ENCODE measurements around the gene CTXN3. TPM values are rescaled to one million over a fixed set of nuclear protein-coding genes. Genes with fewer than 3 reads are reported as not detected.

Gene CTXN3
- total RNA-seq, 1 donor from 2014 or later: not detected

- Mint-ChIP-seq H3K9me3 (no peaks in the 10 kb centered on the region), H3K27me3 (ENCODE audit: insufficient read depth, low read depth) (peaks cover 5% of the 10 kb centered on the region), H3K4me1 (peaks cover 37% of the 10 kb centered on the region), H3K4me3 (no peak overlapping the region), H3K36me3 (no peaks in the 10 kb centered on the region), H3K27ac (no peak overlapping the region)
- Histone ChIP-seq H3K9ac (no peak overlapping the region), H4K20me1 (ENCODE audit: low read depth) (no peaks in the 10 kb centered on the region), H3K4me2 (no peak overlapping the region), H3K9me3 (ENCODE audit: low read depth) (no peaks in the 10 kb centered on the region), H3F3A (ENCODE audit: low read depth) (peaks cover 19% of the 10 kb centered on the region), H3K4me3 (no peak overlapping the region), H3K27me3 (no peaks in the 10 kb centered on the region), H2AFZ (replicated peaks) (no peak overlapping the region), H3K4me1 (peaks cover 29% of the 10 kb centered on the region), H3K79me2 (ENCODE audit: low read depth) (no peaks in the 10 kb centered on the region), H3K27ac (no peak overlapping the region), H3K36me3 (no peaks in the 10 kb centered on the region)
- no peak for TF ChIP-seq EZH2 (IDR thresholded peaks at IDR 0.05)
- TF ChIP-seq EZH2phosphoT487 (IDR thresholded peaks at IDR 0.05): no peak
- TF ChIP-seq CTCF (IDR thresholded peaks at IDR 0.05): no peak
- no peak for DNase-seq (ENCODE audit: low spot score)
These were observed 3.6 kb upstream of the CTXN3 start for GRCh38 chr5:127645300-127645726.

- Mint-ChIP-seq H3K27me3 (ENCODE audit: insufficient read depth, low read depth) (peaks cover 2% of the 10 kb centered on the region), H3K27ac (no peak overlapping the region), H3K4me3 (no peak overlapping the region), H3K9me3 (no peaks in the 10 kb centered on the region), H3K36me3 (no peaks in the 10 kb centered on the region), H3K4me1 (peaks cover 47% of the 10 kb centered on the region)
- Histone ChIP-seq H3K27ac (no peak overlapping the region), H3K4me1 (peaks cover 37% of the 10 kb centered on the region), H3K27me3 (no peaks in the 10 kb centered on the region), H3K9me3 (ENCODE audit: low read depth) (no peaks in the 10 kb centered on the region), H3K79me2 (ENCODE audit: low read depth) (no peaks in the 10 kb centered on the region), H3K4me3 (no peak overlapping the region), H3K9ac (no peak overlapping the region), H3K36me3 (no peaks in the 10 kb centered on the region), H3F3A (ENCODE audit: low read depth) (peaks cover 19% of the 10 kb centered on the region), H3K4me2 (no peak overlapping the region), H2AFZ (replicated peaks) (peak overlapping the region; percentile 1), H4K20me1 (ENCODE audit: low read depth) (no peaks in the 10 kb centered on the region)
- TF ChIP-seq EZH2phosphoT487 (IDR thresholded peaks at IDR 0.05): no peak
- TF ChIP-seq CTCF (IDR thresholded peaks at IDR 0.05): no peak
- TF ChIP-seq EZH2 (IDR thresholded peaks at IDR 0.05): no peak
- DNase-seq (ENCODE audit: low spot score): no peak
These were observed 1.4 kb upstream of the CTXN3 start for GRCh38 chr5:127647361-127647958.

GRCh38 chr5:127650022-127650421 lies 1.1 kb downstream of the CTXN3 start:
- peak; percentile 53 for DNase-seq (ENCODE audit: low spot score)
- TF ChIP-seq CTCF (IDR thresholded peaks at IDR 0.05) (no peak), EZH2phosphoT487 (IDR thresholded peaks at IDR 0.05) (no peak), EZH2 (IDR thresholded peaks at IDR 0.05) (no peak)
- Mint-ChIP-seq H3K9me3 (no peaks in the 10 kb centered on the region), H3K4me1 (peaks cover 47% of the 10 kb centered on the region), H3K27me3 (ENCODE audit: insufficient read depth, low read depth) (peaks cover 2% of the 10 kb centered on the region), H3K27ac (peak overlapping the region; percentile 38), H3K4me3 (no peak overlapping the region), H3K36me3 (no peaks in the 10 kb centered on the region)
- peak overlapping the region; percentile 18 for H3K27ac ChIP-seq
- H2AFZ ChIP-seq (replicated peaks): peak overlapping the region; percentile 7
- H3F3A ChIP-seq (ENCODE audit: low read depth): peaks cover 19% of the 10 kb centered on the region
- no peak overlapping the region for H3K9ac ChIP-seq
- peak overlapping the region; percentile 52 for H3K4me2 ChIP-seq
- H4K20me1 ChIP-seq (ENCODE audit: low read depth): no peaks in the 10 kb centered on the region
- peaks cover 33% of the 10 kb centered on the region for H3K4me1 ChIP-seq
- H3K4me3 ChIP-seq: no peak overlapping the region
- H3K9me3 ChIP-seq (ENCODE audit: low read depth): no peaks in the 10 kb centered on the region
- H3K79me2 ChIP-seq (ENCODE audit: low read depth): no peaks in the 10 kb centered on the region
- H3K36me3 ChIP-seq: no peaks in the 10 kb centered on the region
- no peaks in the 10 kb centered on the region for H3K27me3 ChIP-seq

Measured in neural progenitor cell (in vitro differentiated cells).